Measurements from ENCODE around the gene FCSK.

The FCSK gene

GRCh38 chr16:70480127-70481105 is 26.0 kb downstream of the FCSK start:
- DNase-seq, result no peak

DNA sequence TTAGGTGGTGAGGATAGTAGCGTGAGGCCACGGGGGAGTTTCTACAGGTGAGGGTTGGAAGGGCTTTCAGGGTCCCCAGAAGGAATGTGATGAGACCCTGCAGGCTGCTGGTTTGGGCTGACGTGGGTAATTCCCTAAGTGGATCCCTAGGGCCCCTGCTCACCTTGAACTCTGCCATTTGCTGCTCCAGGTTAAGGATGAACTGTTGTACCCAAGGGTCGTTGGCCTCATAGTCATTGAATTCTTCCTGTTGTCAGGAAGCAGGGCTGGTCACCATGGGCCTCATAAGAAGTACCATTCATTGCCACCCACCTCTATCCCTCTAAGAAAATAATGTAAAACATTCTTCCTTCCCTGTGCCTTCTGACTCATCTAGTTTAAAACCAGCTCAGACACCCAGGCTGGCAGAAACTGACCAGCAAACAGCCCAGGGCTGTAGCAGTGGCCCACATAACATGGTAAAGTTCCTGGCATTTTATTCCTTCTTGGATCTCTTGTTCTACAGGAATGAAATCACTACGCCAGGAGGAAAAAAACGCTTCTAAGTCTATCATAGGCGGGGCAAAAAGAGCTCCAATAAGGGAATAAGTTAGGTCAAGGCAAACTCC is 27.6 kb downstream of the FCSK start:
- no peak for DNase-seq

GRCh38 chr16:70482624-70483023 is 28.2 kb downstream of the FCSK start:
- no peak for DNase-seq

GRCh38 chr16:70483426-70483825 is 29.0 kb downstream of the FCSK start:
- no peak for DNase-seq

GRCh38 chr16:70484867-70485266 is 30.5 kb downstream of the FCSK start:
- no peak for DNase-seq

GRCh38 chr16:70490261-70490660 is 35.9 kb downstream of the FCSK start:
- DNase-seq, result no peak

DNA sequence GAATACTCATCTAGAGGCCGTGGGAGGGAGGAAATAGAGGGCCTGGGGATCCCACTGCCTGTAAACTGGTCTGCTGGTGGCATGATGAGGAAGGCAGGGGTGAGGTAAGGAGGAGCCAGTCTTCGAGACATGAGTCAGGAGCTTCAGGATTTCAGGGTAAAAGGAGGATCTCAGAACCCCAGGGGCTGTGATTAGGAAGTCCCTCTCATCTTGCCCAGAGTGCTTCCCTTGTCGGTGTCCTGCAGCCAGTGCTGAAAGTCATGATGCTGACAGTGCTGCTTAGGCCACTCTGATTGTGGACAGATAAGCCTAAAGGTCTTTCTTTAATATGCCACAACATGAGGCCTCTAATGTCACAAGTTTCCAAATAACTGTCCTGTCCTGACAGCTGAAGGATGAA is 39.4 kb downstream of the FCSK start:
- no peak for DNase-seq

GRCh38 chr16:70494202-70494770 is 39.9 kb downstream of the FCSK start:
- DNase-seq, result no peak

DNA sequence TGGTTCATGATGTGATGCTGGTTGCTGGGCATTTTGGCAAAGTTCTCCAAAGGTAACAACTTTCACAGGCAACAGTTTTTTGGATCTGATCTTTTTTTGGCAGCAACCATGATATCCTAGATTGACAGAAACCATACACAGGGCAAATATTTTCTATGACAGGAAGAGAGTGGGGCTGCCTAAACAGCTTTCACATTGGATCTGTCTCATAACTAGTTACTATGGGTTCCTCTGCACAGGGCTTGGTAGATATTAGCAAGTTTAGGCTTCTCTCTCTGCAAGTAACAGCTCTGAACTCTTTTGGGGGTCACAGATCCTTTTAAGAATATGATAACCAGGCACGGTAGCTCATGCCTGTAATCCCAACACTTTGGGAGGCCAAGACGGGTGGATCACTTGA is 40.4 kb downstream of the FCSK start:
- no peak for DNase-seq

DNA sequence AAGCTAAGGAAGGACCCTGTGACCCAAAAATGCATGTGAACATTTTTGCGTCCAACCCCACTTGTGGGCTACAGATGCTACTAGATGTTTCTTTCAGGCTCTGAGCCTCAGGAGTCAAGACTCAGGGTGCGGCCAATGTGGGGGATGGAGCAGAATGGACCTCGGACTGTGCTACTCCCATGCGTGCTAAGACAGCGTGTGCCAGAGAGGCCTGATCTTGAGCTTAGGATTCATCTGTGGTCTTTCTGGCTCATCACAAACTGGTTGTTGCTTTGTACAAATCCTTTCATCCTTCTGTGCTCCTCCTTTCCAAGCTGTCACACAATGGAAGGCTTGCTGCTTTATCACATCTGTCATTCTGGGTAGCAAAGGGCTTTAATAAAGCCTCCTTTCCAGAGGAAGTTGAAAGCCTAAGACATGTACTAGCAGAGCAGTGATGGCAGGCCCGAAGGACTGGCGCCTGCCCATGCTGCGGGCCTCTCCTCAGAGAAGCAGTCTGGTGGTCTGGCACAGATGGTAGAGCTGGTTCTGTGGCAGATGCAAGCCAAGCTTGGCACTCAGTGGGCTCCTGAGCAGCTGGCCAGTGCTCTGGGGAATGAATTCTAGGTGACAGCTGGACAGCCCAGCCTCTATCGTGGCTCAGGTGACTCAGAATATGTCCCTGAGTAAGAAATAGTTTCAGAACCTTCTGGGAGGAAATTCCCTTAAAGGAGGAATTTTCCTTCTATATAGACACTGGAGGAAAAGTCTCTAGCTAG is 41.2 kb downstream of the FCSK start:
- DNase-seq, result no peak

DNA sequence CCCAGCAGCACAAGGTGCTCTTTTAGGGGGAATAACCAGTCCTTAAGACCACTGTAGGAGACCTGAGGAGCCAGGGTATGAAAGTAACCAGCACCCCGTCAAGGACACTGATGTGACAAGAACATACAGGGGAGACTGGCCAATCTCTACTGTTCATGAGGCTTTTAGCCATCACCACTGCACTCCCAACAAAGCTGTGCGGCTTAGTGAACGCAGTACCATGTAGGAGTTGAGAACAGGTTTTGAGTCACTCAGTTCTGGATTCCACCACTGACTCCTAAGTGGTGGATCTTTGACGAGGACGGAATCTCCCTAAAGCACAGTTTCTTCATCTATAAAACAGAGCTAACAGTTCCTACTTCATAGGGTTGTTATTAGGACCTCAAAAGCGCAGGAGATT is 42.1 kb downstream of the FCSK start:
- no peak for DNase-seq

GRCh38 chr16:70508752-70509151 is 54.4 kb downstream of the FCSK start:
- DNase-seq, result no peak

DNA sequence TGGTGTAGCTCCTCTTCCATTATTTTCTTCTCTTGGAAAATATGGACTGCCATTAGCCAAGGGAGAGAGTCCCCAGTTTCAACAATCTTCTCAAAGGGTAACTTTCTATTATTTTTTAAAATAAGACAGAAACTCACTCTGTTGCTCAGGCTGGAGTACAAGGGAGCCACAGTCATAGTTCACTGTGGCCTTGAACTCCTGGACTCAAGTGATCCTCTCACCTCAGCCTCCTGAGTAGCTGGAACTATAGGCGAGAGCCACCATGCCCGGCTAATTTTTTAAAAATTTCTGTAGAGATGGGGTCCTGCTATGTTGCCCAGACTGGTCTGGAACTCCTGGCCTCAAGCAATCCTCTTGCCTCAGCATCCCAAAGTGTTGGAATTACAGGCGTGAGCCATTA is 55.8 kb downstream of the FCSK start:
- DNase-seq, result no peak

- no peak for DNase-seq
These were observed 57.4 kb downstream of the FCSK start for GRCh38 chr16:70511833-70512232.

GRCh38 chr16:70512456-70512855 is 58.1 kb downstream of the FCSK start:
- DNase-seq, result no peak

DNA sequence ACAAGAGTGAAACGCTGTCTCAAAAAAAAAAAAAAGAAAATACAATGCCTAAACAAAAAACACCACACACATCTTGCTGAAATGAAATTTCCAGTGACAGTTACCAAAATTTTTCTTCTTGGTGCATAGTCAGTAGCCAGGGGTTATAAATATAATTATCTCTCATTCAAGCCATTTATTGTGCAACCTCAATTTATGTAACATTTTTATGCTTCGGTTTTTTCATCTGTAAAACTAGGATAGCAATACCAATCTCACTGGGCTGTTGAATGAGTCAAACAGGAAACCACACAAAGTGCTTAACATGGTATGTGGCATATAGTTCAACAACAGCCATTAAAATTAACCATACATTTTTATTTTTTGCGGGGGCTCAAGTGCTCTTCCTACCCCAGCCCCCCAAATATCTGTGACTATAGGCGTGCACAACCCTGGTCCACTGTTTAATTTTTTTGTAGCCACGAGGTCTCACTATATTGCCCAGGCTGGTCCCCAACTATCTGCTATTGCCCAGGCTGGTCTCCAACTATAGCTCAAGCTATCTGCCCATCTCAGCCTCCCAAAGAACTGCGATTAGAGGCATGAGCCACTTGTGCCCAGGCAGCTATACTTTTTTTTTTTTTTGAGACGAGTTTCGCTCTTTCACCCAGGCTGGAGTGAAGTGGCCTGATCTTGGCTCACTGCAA is 66.4 kb downstream of the FCSK start:
- DNase-seq, result no peak

DNA sequence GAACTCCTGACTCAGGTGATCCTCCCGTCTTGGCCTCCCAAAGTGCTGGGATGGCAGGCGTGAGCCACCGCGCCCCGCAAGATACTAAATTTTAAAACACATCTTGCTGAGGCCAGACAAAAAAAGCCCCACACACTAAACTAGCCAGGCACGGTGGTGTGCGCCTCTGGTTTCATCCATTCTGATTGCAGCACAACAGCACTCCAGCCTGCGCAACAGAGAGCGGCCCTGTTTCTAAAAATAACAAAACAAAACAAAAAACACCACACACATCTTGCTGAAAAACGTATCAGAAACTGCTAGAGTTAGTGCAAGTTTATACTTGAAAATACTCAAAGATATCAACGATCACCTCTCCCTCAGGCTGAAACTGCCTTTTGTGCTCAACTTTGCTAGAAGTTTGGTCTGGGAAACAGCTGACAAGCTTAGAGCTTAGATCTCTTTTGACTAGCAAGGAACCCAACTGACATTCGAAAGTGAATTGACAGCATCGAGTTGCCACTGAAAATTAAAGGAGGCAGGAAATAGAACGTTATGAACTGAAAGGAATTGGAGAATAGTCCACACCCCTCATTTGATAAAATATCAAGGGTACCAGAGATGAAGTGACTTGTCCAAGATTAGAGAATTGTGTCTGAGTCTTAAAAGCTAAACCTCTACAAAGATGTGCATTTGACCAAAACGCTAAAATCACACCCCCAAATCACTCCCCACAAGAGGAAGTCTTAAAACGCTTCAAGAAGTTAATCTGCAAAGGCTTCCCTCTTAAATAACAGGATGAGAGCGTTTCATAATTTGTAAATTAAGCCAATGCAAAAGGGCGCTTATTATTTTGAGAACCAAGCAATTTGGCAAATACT is 68.1 kb downstream of the FCSK start:
- no peak for DNase-seq

DNA sequence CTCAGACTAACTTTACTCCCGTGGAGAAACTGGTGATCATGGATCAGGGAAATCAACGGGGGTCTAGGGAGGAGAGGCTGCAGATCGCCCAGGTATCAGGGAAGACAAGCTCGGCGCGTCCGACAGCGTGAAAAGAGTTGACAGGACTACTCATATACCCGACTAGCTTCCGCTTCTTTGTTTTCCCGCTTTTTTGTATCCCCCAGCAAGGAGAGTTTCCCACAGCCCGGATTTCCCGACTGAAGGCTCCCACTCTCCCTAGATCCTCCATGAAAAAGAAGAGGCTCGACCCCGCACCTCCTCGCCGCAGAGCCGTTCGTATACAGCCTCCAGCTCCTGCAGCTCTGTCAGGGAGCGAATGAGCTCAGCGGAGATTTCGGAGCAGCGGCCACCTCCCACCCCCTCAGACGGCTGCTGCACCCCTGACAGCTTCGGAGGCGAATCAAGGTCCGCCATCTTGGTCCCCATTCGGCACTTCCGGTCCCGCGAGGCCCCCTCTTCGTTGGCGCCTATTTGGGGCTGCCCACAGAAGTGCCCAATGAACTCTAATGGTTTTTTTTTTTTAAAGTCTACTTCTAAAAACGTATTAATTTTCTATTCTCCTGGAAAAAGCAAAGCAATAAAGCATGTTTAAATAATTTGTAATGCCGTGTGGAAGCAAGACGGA is 68.8 kb downstream of the FCSK start, which contains the start of gene COG4:
TSS of gene COG4 (minus strand) at position 479 of the 667 bp plus-strand sequence. CDS start at position 468, 11 bp downstream.
- DNase-seq, result peak; percentile 84 to 87

- DNase-seq, result peak; percentile 54 to 62
These were observed 69.5 kb downstream of the FCSK start, which contains the start of gene SF3B3 for GRCh38 chr16:70523743-70524398. SF3B3 (plus strand) TSS chr16:70523816; CDS start chr16:70526657, 2,841 bp downstream.

- DNase-seq, result peak in 1 of 2 donors; percentile 10
These were observed 70.0 kb downstream of the FCSK start for GRCh38 chr16:70524399-70524825.

All from stimulated activated CD4-positive, alpha-beta T cell treated with anti-CD3 and anti-CD28 coated beads, Interleukin-2, amount 100 ng/mL, for 48 hours (primary cell).